ENCODE measurements around the gene ING5. TPM values are rescaled to one million over a fixed set of nuclear protein-coding genes. Genes with fewer than 3 reads are reported as not detected.

Gene ING5
- total RNA-seq, 4 donors from 2014 or later = 6.8 to 50.0 (median 27.9) TPM

GRCh38 chr2:241751776-241752175, 49.9 kb downstream of the ING5 start:
- intact Hi-C loops (cut with DNase I; ENCODE audit: low total_unique reads) = no loop called here
- Histone ChIP-seq H3K4me3 (no peak overlapping the region), H3K36me3 (no peaks in the 10 kb centered on the region), H3K27me3 (no peaks in the 10 kb centered on the region), H3K27ac (no peak overlapping the region), H3K9me3 (no peaks in the 10 kb centered on the region), H3K4me1 (no peaks in the 10 kb centered on the region)
- no peak for DNase-seq
- TF ChIP-seq POLR2A (IDR thresholded peaks at IDR 0.05) (no peak), CTCF (IDR thresholded peaks at IDR 0.05) (no peak)

GRCh38 chr2:241752253-241752652, 50.4 kb downstream of the ING5 start:
- intact Hi-C loops (cut with DNase I; ENCODE audit: low total_unique reads) = no loop called here
- Histone ChIP-seq H3K4me1 (no peaks in the 10 kb centered on the region), H3K9me3 (no peaks in the 10 kb centered on the region), H3K36me3 (no peaks in the 10 kb centered on the region), H3K4me3 (no peak overlapping the region), H3K27me3 (no peaks in the 10 kb centered on the region), H3K27ac (no peak overlapping the region)
- TF ChIP-seq POLR2A (IDR thresholded peaks at IDR 0.05) (no peak), CTCF (IDR thresholded peaks at IDR 0.05) (no peak)
- DNase-seq = no peak

- intact Hi-C loops (cut with DNase I; ENCODE audit: low total_unique reads) = no loop called here
- no peaks in the 10 kb centered on the region for H3K4me1 ChIP-seq
- H3K27ac ChIP-seq = no peak overlapping the region
- no peak for DNase-seq
- no peak for TF ChIP-seq CTCF (IDR thresholded peaks at IDR 0.05)
- TF ChIP-seq POLR2A (IDR thresholded peaks at IDR 0.05) = no peak
- no peaks in the 10 kb centered on the region for H3K36me3 ChIP-seq
- H3K27me3 ChIP-seq = no peaks in the 10 kb centered on the region
- no peak overlapping the region for H3K4me3 ChIP-seq
- no peaks in the 10 kb centered on the region for H3K9me3 ChIP-seq
These were observed 50.9 kb downstream of the ING5 start for GRCh38 chr2:241752689-241753276.

GRCh38 chr2:241753493-241753892, 51.7 kb downstream of the ING5 start:
- DNase-seq = no peak
- TF ChIP-seq CTCF (IDR thresholded peaks at IDR 0.05) = no peak
- TF ChIP-seq POLR2A (IDR thresholded peaks at IDR 0.05) = no peak
- intact Hi-C loops (cut with DNase I; ENCODE audit: low total_unique reads) = no loop called here
- Histone ChIP-seq H3K27me3 (no peaks in the 10 kb centered on the region), H3K27ac (no peak overlapping the region), H3K4me1 (no peaks in the 10 kb centered on the region), H3K36me3 (no peaks in the 10 kb centered on the region), H3K9me3 (no peaks in the 10 kb centered on the region), H3K4me3 (no peak overlapping the region)

GRCh38 chr2:241754042-241754441, 52.2 kb downstream of the ING5 start:
- Histone ChIP-seq H3K27me3 (no peaks in the 10 kb centered on the region), H3K9me3 (no peaks in the 10 kb centered on the region), H3K27ac (no peak overlapping the region), H3K4me1 (no peaks in the 10 kb centered on the region), H3K4me3 (no peak overlapping the region), H3K36me3 (no peaks in the 10 kb centered on the region)
- no peak for TF ChIP-seq CTCF (IDR thresholded peaks at IDR 0.05)
- TF ChIP-seq POLR2A (IDR thresholded peaks at IDR 0.05) = no peak
- DNase-seq = no peak
- intact Hi-C loops (cut with DNase I; ENCODE audit: low total_unique reads) = no loop called here

Measured in uterus (tissue), 4 donors.